HL-60 (cell line): ENCODE measurements around the gene NAIF1.
A peak's percentile ranks its signal among the peaks of the same experiment; 100 is the strongest.
"Not testable (repeated sequence)": the region's sequence is repeated elsewhere in the genome, so short reads cannot be mapped to it uniquely, and the experiment has no call there.

Experiments
- DNase-seq, 2 experiments: peaks; one replicate each; pipeline ENCODE4 v3.0.0-alpha.2; 2010 to 2020; ENCODE audit warnings: low read depth in 1 of 2, low spot score in 1 of 2
- H3K27ac ChIP-seq: fragments of 250-450 bp; sonication (Bioruptor Pico); replicated peaks from 2 replicates; pipeline ENCODE4 v1.5.1; 2020; ENCODE audit warnings: mild to moderate bottlenecking, moderate library complexity
- H3K27me3 ChIP-seq: fragments of 250-450 bp; sonication (Bioruptor Pico); 2 replicates; pipeline ENCODE4 v1.5.1; 2021; ENCODE audit warnings: mild to moderate bottlenecking, moderate library complexity; ENCODE audit not compliant: insufficient read depth, poor library complexity, severe bottlenecking
- H3K4me3 ChIP-seq: replicated peaks from 2 replicates; pipeline ENCODE4 v1.5.1; 2011; ENCODE audit warnings: mild to moderate bottlenecking, control low read depth, low read length; ENCODE audit not compliant: insufficient read depth
- GABPA ChIP-seq: IDR thresholded peaks from 2 replicates; pipeline ENCODE4 v1.6.1; 2012; ENCODE audit warnings: low read depth
- POLR2AphosphoS5 ChIP-seq: IDR thresholded peaks from 2 replicates; pipeline ENCODE4 v1.6.1; 2012; ENCODE audit warnings: low read depth
- SPI1 ChIP-seq: IDR thresholded peaks from 2 replicates; pipeline ENCODE4 v1.6.1; 2012; ENCODE audit warnings: low read depth, mild to moderate bottlenecking, borderline replicate concordance
- TF ChIP-seq, protein P1 (sequence below): IDR thresholded peaks from one replicate; pipeline ENCODE4 v1.5.1; 2011; ENCODE audit warnings: low read length, control low read depth, inconsistent platforms; ENCODE audit not compliant: insufficient read depth
- TF ChIP-seq, protein P2 (sequence below): IDR thresholded peaks from 2 replicates; pipeline ENCODE4 v1.6.1; 2012; ENCODE audit warnings: low read depth; ENCODE audit not compliant: insufficient replicate concordance

Gene NAIF1

DNA sequence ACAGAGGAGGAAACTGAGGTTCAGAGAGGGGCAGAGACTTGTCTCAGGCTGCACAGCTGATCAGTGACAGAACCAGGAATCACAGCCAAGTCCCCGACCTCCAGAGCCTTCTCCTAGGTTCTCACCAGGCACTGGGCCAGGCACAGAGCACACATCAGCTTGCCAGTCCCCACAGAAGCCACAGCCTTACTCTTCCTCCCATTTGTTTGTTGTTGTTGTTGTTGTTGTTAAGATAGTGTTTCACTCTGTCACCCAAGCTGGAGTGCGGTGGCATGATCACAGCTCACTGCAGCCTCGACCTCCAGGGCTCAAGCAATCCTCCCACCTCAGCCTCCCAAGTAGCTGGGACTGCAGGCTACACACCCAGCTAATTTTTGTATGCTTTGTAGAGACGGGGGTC lies 41.4 kb downstream of the NAIF1 start:
- TF ChIP-seq GABPA (no peak), SPI1 (no peak), POLR2AphosphoS5 (no peak)
- TF ChIP-seq, protein P1, sequence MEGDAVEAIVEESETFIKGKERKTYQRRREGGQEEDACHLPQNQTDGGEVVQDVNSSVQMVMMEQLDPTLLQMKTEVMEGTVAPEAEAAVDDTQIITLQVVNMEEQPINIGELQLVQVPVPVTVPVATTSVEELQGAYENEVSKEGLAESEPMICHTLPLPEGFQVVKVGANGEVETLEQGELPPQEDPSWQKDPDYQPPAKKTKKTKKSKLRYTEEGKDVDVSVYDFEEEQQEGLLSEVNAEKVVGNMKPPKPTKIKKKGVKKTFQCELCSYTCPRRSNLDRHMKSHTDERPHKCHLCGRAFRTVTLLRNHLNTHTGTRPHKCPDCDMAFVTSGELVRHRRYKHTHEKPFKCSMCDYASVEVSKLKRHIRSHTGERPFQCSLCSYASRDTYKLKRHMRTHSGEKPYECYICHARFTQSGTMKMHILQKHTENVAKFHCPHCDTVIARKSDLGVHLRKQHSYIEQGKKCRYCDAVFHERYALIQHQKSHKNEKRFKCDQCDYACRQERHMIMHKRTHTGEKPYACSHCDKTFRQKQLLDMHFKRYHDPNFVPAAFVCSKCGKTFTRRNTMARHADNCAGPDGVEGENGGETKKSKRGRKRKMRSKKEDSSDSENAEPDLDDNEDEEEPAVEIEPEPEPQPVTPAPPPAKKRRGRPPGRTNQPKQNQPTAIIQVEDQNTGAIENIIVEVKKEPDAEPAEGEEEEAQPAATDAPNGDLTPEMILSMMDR, result no peak
- TF ChIP-seq, protein P2, sequence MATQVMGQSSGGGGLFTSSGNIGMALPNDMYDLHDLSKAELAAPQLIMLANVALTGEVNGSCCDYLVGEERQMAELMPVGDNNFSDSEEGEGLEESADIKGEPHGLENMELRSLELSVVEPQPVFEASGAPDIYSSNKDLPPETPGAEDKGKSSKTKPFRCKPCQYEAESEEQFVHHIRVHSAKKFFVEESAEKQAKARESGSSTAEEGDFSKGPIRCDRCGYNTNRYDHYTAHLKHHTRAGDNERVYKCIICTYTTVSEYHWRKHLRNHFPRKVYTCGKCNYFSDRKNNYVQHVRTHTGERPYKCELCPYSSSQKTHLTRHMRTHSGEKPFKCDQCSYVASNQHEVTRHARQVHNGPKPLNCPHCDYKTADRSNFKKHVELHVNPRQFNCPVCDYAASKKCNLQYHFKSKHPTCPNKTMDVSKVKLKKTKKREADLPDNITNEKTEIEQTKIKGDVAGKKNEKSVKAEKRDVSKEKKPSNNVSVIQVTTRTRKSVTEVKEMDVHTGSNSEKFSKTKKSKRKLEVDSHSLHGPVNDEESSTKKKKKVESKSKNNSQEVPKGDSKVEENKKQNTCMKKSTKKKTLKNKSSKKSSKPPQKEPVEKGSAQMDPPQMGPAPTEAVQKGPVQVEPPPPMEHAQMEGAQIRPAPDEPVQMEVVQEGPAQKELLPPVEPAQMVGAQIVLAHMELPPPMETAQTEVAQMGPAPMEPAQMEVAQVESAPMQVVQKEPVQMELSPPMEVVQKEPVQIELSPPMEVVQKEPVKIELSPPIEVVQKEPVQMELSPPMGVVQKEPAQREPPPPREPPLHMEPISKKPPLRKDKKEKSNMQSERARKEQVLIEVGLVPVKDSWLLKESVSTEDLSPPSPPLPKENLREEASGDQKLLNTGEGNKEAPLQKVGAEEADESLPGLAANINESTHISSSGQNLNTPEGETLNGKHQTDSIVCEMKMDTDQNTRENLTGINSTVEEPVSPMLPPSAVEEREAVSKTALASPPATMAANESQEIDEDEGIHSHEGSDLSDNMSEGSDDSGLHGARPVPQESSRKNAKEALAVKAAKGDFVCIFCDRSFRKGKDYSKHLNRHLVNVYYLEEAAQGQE, result no peak
- Histone ChIP-seq H3K27me3 (no peaks in the 10 kb centered on the region), H3K27ac (no peak overlapping the region), H3K4me3 (no peak overlapping the region)
- DNase-seq, result no peak

DNA sequence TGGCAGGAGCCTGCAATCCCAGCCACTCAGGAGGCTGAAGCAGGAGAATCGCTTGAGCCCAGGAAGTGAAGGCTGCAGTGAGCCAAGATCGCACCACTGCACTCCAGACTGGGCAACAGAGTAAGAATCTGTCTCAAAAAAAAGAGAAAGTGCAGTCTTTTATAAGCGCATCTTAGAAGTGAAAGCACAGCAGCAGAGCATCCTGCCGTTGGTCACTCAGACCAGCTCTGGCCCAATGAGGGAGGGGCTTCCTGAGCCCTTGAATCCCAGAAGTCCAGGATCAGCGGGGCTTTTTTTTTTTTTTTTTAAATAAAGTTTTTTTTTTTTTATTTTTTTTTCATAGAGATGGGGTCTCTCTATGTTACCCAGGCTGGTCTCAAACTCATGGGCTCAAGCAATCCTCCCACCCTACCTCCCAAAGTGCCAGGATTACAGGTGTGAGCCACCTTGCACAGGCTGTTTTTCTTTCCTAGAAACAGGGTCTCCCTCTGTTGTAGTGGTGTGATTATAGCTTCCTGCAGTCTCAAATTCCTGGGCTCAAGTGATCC lies 42.3 kb downstream of the NAIF1 start:
- Histone ChIP-seq H3K27ac (no peak overlapping the region), H3K4me3 (no peak overlapping the region), H3K27me3 (no peaks in the 10 kb centered on the region)
- TF ChIP-seq SPI1 (no peak), GABPA (no peak), POLR2AphosphoS5 (no peak)
- TF ChIP-seq, protein P1, result no peak
- TF ChIP-seq, protein P2, result no peak
- no peak for DNase-seq

DNA sequence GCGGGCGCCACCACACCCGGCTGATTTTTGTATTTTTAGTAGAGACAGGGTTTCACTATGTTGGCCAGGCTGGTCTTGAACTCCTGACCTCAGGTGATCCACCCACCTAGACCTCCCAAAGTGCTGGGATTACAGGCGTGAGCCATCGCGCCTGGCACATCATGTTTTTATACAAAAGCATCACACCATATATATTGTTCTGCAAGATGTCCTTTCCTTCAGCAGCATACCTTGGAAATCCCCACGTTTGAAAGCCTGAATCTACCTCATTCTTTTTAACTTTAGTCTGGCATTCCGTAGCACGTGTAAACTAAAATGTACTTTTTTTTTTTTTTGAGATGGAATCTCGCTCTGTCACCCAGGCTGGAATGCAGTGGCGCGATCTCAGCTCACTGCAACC lies 43.4 kb downstream of the NAIF1 start:
- H3K4me3 ChIP-seq, H3K27me3 ChIP-seq, H3K27ac ChIP-seq, DNase-seq: not testable (repeated sequence)

DNA sequence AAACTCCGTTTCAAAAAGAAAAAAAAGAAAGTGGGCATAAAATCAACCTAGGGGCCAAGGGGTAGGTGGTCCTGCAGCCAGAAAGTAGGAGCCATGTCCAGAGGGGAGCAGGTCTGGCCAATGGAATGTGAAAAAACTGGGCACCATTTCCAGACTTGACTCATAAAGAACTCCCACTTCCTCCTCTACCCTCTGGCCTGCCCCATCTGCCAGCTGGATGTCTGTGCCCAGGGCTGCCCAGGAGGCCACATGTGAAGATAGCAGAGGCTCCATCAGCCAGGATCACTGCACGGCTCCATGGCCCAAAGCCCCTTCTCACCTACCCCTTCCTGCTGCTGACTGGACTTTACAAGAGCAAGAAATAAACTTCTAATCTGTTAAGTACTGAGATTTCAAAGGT lies 44.2 kb downstream of the NAIF1 start:
- Histone ChIP-seq H3K4me3 (no peak overlapping the region), H3K27me3 (no peaks in the 10 kb centered on the region), H3K27ac (no peak overlapping the region)
- DNase-seq, result no peak
- peak; percentile 25; the same call in 1 of the 2 replicates for TF ChIP-seq SPI1
- TF ChIP-seq, protein P2, result no peak
